SU-DHL-6 (cell line): ENCODE results near the gene OPA1.

Experiments
- H2AFZ ChIP-seq: fragments of 200-600 bp; sonication (generic); 2 replicates; pipeline ENCODE4 v1.6.1; 2014; ENCODE audit warnings: low read depth, mild to moderate bottlenecking, moderate library complexity, mixed read lengths, antibody characterized with exemption, low read length; ENCODE audit not compliant: severe bottlenecking
- H3F3A ChIP-seq: fragments of 200-600 bp; shearing (Covaris generic); 2 replicates; pipeline ENCODE4 v1.6.0; 2016; ENCODE audit warnings: antibody characterized with exemption, mild to moderate bottlenecking; ENCODE audit not compliant: insufficient read depth
- H3K27ac ChIP-seq: fragments of 200-600 bp; sonication (generic); 2 replicates; pipeline ENCODE4 v1.5.1; 2016; ENCODE audit warnings: low read depth, mild to moderate bottlenecking, low read length, moderate library complexity, mixed read lengths
- H3K27me3 ChIP-seq: fragments of 200-600 bp; sonication (generic), shearing (Covaris generic); 2 replicates; pipeline ENCODE4 v1.6.0; 2014; ENCODE audit warnings: mild to moderate bottlenecking, low read length
- H3K36me3 ChIP-seq: fragments of 200-600 bp; sonication (generic); 2 replicates; pipeline ENCODE4 v1.6.1; 2014; ENCODE audit warnings: mild to moderate bottlenecking, low read length, mixed read lengths
- H3K4me2 ChIP-seq: fragments of 300-600, 200-600 bp; shearing (Covaris generic), sonication (generic); 2 replicates; pipeline ENCODE4 v1.6.0; 2014; ENCODE audit warnings: low read length, low read depth, mild to moderate bottlenecking; ENCODE audit not compliant: poor library complexity, severe bottlenecking
- H3K4me3 ChIP-seq: fragments of 200-600 bp; sonication (generic); 2 replicates; pipeline ENCODE4 v1.5.1; 2014; ENCODE audit warnings: antibody characterized with exemption, low read length, mild to moderate bottlenecking, mixed read lengths; ENCODE audit not compliant: insufficient read depth, poor library complexity, severe bottlenecking
- H3K79me2 ChIP-seq: fragments of 200-600 bp; sonication (generic); 2 replicates; pipeline ENCODE4 v1.6.1; 2014; ENCODE audit warnings: mild to moderate bottlenecking, low read length, moderate library complexity; ENCODE audit not compliant: insufficient read depth
- H3K9ac ChIP-seq: fragments of 200-600 bp; sonication (generic); 2 replicates; pipeline ENCODE4 v1.7.0; 2014; ENCODE audit warnings: mild to moderate bottlenecking, low read length
- H3K9me2 ChIP-seq: fragments of 200-600 bp; sonication (generic); replicated peaks from 2 replicates; pipeline ENCODE4 v1.6.1; 2014; ENCODE audit warnings: low read length; ENCODE audit not compliant: insufficient read depth
- H3K9me3 ChIP-seq: fragments of 200-600 bp; sonication (generic); 2 replicates; pipeline ENCODE4 v1.6.1; 2014; ENCODE audit warnings: low read length, mixed read lengths; ENCODE audit not compliant: insufficient read depth
- H4K20me1 ChIP-seq: fragments of 200-600 bp; sonication (generic); 2 replicates; pipeline ENCODE4 v1.6.1; 2014; ENCODE audit warnings: low read depth, mild to moderate bottlenecking, antibody characterized with exemption, low read length, moderate library complexity, mixed read lengths
- EZH2phosphoT487 ChIP-seq: fragments of 200-600 bp; sonication (generic), shearing (Covaris generic); conservative IDR thresholded peaks from 2 replicates; pipeline ENCODE4 v1.6.1; 2018; ENCODE audit warnings: mild to moderate bottlenecking, antibody characterized with exemption, low read length, moderate library complexity, mixed read lengths
- TF ChIP-seq, protein P1 (sequence below): fragments of 200-600 bp; sonication (generic); IDR thresholded peaks from one replicate; pipeline ENCODE4 v1.5.1; 2017; ENCODE audit warnings: antibody characterized with exemption, mild to moderate bottlenecking, low read length, moderate library complexity; ENCODE audit not compliant: insufficient read depth, poor library complexity, severe bottlenecking

Gene OPA1

DNA sequence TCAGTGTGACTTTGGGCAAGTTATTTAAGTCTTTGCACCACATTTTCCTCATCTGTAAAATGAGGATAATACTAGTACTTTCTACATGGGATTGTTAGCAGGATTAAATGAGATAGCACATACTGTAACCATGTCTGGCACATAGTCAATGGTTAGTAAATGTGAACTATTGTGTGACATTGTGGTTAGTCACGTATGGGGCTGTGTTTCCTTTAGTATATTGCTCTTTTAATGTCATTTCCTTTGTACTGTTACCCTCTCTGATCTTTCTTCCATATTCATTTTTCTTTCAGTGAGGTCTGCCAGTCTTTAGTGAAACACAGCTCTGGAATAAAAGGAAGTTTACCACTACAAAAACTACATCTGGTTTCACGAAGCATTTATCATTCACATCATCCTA is 21.4 kb downstream of the OPA1 start:
- Histone ChIP-seq H3K9ac (no peak overlapping the region), H3K9me2 (no peaks in the 10 kb centered on the region), H4K20me1 (no peaks in the 10 kb centered on the region), H3K27me3 (no peaks in the 10 kb centered on the region), H2AFZ (no peak overlapping the region), H3F3A (no peaks in the 10 kb centered on the region), H3K4me3 (no peak overlapping the region), H3K9me3 (no peaks in the 10 kb centered on the region), H3K79me2 (peaks cover 39% of the 10 kb centered on the region), H3K36me3 (peaks cover 35% of the 10 kb centered on the region), H3K4me2 (no peak overlapping the region), H3K27ac (no peak overlapping the region)
- TF ChIP-seq, protein P1, sequence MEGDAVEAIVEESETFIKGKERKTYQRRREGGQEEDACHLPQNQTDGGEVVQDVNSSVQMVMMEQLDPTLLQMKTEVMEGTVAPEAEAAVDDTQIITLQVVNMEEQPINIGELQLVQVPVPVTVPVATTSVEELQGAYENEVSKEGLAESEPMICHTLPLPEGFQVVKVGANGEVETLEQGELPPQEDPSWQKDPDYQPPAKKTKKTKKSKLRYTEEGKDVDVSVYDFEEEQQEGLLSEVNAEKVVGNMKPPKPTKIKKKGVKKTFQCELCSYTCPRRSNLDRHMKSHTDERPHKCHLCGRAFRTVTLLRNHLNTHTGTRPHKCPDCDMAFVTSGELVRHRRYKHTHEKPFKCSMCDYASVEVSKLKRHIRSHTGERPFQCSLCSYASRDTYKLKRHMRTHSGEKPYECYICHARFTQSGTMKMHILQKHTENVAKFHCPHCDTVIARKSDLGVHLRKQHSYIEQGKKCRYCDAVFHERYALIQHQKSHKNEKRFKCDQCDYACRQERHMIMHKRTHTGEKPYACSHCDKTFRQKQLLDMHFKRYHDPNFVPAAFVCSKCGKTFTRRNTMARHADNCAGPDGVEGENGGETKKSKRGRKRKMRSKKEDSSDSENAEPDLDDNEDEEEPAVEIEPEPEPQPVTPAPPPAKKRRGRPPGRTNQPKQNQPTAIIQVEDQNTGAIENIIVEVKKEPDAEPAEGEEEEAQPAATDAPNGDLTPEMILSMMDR = no peak
- TF ChIP-seq EZH2phosphoT487 = no peak

DNA sequence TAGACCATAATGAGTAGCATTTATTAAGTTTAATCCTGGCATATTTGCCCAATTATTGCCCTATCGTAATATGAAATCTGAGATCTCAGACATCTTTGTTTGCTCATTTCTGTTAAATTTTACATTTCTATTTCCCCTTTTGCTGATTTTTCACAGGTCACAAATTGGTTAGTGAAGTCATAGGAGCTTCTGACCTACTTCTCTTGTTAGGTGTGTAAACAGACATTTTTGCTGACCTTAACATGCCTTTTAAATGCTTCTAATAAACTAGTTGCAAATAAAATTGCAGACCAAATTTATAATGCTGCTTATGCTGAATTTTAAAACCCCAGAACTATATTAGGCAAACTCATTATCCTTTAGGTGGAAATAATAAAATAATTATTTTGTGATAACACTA is 24.6 kb downstream of the OPA1 start:
- Histone ChIP-seq H3K27me3 (no peaks in the 10 kb centered on the region), H3K27ac (no peak overlapping the region), H3K79me2 (peaks cover 21% of the 10 kb centered on the region), H3K36me3 (peaks cover 38% of the 10 kb centered on the region), H3K4me2 (no peak overlapping the region), H3K9ac (no peak overlapping the region), H3K9me2 (no peaks in the 10 kb centered on the region), H3K4me3 (no peak overlapping the region), H3K9me3 (no peaks in the 10 kb centered on the region), H2AFZ (no peak overlapping the region), H3F3A (no peaks in the 10 kb centered on the region), H4K20me1 (no peaks in the 10 kb centered on the region)
- no peak for TF ChIP-seq EZH2phosphoT487
- TF ChIP-seq, protein P1 = no peak

DNA sequence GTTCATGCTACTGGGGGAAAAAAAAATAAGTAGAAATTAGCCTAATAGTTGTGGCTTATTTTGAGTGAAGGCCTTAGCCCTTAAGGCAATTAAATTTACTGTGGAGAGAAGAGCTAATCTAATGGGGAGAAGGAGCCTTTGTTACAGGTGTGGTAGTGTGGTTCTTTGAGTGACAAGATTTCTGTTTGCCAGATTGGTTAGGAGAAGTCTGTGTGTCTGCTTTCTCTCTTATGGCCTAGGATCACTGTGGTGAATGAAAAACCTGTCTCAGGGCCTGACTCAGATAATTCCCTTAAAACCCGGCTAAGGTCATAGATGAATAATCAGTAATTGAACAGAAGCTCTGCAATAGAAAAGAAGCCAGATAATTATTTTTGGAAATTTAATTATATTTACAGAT is 27.0 kb downstream of the OPA1 start:
- H3K9me3 ChIP-seq = no peaks in the 10 kb centered on the region
- no peak overlapping the region for H3K4me3 ChIP-seq
- no peak overlapping the region for H2AFZ ChIP-seq
- no peaks in the 10 kb centered on the region for H3F3A ChIP-seq
- no peaks in the 10 kb centered on the region for H4K20me1 ChIP-seq
- no peak overlapping the region for H3K4me2 ChIP-seq
- no peak overlapping the region for H3K9ac ChIP-seq
- no peaks in the 10 kb centered on the region; the same call in 1 of the 2 replicates for H3K79me2 ChIP-seq
- H3K36me3 ChIP-seq = peaks cover 42% of the 10 kb centered on the region
- no peaks in the 10 kb centered on the region for H3K9me2 ChIP-seq
- H3K27me3 ChIP-seq = no peaks in the 10 kb centered on the region
- TF ChIP-seq, protein P1 = no peak
- TF ChIP-seq EZH2phosphoT487 = no peak
- H3K27ac ChIP-seq = no peak overlapping the region
